NCI-H82 (cell line): ENCODE data around the gene RNF175.

Experiments
- DNase-seq: peaks from one replicate; lab custom pipeline; 2025; lab: John Stamatoyannopoulos, UW

The RNF175 gene

DNA sequence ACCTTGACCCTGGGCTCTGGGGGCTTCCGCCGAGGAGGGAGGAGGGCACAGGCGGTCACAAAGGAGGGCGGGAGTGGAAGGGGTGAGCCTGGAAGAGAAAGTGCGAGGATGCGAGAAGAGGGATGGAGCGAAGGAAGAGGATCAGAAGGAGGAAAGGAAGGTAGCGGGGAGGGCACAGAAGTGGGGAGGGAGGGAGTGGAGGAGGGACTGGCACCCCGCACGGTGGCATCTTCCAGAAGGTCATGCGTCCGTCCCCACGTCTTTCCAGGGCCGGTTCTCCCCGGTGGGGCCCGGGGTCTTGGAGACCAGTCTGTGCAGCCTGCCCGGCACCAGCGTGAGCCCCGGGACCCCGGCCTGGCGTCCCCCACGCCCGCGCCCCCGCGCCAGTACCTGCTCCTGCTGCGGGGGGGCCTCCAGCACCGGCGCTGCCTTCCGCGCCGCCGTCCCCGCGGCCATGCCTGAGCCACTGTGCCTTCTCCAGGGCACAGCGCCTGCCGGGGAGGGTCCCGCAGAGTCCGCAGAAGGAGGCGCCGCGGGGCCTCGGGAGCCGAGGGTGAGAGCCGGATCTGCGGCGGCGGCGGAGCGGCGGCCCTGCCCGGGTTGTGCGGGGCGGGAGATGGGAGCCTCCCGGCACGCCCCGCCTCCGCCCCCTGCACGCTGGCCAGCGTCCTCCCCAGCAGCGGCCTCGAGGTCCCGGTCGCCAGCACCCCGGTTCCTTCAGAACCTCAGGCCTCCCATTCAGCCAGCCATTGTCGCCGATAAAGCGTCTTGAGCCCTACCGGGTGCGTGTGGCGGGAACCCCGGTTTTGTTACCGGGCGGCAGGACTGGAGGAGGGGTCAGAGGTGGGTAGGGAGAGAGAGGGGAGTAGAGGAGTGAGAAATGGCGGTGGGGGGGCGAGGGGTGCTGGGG is at the start of gene RNF175:
Gene RNF175 (minus strand): TSS at position 618 of the 910 bp plus-strand sequence. CDS start 162 bp downstream, at position 456.
- no peak for DNase-seq

DNA sequence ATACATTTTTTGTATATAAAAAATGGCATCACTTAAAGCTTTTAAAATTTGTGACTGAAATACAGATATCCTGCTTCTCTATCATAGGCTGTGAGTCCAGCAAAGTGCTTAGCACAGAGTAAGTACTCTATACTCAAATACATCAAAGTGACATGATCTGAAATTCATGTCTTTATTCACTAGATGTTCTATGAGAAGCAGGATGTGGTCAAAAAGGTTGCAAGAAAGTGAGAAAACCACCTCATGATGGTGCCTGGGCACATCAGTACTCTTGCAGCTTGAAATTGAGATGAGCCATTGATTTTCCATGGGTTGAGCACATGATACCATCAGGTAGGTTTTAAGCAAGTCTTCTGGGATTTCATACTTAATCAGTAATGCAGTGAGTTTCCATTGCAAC is 49.5 kb upstream of the RNF175 start:
- DNase-seq: no peak

DNA sequence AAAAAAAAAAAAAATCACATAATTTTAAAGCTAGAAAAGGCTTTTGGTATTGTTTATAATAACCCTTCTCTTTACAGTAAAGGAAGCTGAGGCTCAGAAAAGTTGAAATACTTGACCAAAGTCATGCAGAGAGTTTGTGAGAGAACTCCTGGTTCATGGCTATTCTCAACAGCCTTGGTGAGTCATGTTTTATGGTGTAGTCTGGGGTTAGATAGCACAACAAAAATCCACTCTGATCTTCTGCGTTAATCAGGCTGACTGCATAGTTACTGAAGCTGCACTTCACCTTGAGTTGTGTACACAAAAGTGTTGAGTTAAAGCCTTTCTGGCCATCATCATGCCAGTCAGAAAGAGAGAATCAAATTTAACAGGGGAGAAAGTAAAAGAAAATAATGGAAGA is 48.4 kb upstream of the RNF175 start:
- no peak for DNase-seq

DNA sequence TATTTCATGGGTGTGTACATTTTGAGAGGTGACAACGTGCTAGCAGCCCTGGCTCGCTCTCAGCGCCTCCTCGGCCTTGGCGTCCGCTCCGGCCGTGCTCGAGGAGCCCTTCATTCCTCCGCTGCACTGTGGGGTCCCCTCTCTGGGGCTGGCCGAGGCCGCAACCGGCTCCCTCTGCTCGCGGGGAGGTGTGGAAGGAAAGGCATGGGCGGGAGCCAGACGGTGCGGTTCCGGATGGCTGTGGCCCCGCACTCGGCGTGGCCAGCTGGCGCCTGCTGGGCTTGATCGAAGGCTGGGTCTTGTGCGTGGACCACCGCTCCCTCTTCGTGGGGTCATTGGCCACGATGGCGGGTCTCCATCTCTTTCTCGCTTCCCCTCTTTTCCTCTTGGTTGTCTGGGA is 46.2 kb upstream of the RNF175 start:
- DNase-seq: no peak

DNA sequence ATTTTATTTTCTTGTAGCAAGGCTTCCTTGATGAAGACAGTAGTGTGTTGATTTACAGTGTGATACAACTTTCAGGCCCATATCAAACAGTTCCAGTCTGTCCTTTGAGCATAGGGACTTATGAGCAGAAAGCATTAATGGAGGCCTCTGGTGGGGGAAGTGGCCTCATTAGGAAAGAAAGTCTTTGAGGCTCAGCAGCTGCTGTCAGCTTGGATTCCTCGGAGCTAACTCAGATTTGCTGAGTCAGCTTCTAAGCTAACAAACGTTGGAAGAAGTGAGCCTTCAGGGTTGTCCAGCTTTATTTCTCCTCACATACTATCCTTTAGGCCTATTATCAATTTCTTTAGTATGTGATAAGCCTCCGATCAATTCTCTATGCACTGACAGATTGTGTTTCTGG is 44.9 kb upstream of the RNF175 start:
- DNase-seq: peak; percentile 49

DNA sequence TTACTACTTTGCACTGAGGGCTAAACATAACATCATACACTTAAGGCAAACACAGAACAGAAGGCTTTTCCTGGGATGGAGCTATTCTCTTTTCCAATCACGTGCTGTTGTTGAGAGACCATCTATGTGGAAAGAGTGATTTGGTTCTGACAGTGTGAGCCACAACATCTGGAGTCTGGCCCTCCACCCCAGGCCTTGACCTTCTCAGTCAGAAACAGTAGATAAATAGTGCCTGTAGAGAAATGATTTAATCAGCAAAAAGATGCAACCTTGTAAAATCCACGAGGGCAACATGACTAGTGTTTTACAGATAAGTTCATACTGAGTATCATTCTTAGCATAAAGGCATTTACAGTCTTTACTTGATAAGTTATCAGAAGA is 39.9 kb upstream of the RNF175 start:
- DNase-seq: peak; percentile 47

DNA sequence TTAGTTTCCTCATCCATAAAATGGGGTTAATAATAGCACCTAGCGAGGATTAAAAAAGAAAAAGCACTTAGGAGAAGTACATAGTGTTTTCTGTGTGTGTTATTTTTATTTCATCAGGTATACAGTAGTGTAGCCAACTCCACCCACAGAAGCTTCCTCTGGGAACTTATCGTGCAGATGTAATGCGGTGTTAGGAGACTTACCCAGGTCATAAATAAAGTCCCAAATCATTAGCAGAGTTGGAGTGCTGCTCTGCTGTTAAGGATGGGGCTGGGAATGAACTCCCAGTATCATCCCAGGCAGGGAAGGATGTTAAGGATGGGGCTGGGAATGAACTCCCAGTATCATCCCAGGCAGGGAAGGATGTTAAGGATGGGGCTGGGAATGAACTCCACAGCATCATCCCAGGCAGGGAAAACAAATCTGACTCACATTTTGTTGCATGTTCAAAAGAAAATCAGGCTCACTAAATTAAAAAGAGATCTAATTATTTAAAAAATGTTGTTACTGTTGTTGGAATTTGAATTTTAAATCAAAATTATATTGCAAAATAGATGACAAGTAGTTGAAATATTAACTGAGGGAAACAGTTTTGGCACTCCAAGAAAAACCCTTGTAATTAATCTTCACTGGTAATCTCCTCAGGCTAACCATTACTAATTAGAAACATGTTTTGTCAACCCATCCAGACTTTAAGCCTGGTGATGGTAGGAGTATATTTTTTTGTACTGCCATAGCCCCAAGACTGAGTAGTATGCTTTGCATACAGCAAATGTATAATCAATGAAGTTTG is 39.3 kb upstream of the RNF175 start:
- peak; percentile 47 for DNase-seq

DNA sequence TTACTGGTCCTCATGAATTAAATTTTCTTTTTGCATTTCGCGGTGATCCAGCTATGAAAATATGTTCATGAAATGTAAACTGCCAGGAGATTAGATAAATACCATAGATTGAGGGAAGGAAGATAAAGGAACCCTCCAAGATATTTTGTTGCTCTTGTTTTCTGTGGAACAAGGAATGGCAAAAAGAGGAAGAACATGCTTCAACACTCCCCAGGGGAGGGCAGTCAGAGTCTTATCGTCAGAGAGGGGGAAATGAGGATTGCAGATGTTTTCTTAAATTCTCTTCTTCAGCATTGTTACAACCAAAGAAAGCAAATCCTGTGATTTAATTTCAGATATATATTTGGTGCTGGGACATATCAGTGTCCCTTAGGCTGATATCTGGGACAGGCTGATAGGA is 38.6 kb upstream of the RNF175 start:
- no peak for DNase-seq

DNA sequence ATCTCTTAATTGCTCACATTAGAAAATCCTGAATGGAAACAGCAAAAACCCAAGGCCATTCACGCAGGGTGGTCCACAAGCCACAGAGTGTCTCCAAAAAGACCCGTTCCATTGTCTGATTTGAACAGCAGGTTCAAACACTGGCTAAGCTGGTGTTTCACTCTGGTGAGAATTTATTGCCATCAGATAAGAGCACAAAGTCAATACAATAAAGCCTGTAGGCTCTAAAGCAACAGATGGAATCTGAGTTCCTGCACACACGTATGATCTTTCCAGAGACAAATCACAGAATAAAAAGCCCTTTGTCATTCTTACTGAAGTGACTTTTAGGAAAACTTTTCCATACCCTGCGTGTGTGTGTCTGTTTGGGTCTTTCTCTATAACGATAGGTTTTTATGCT is 34.2 kb upstream of the RNF175 start:
- DNase-seq: peak; percentile 71

DNA sequence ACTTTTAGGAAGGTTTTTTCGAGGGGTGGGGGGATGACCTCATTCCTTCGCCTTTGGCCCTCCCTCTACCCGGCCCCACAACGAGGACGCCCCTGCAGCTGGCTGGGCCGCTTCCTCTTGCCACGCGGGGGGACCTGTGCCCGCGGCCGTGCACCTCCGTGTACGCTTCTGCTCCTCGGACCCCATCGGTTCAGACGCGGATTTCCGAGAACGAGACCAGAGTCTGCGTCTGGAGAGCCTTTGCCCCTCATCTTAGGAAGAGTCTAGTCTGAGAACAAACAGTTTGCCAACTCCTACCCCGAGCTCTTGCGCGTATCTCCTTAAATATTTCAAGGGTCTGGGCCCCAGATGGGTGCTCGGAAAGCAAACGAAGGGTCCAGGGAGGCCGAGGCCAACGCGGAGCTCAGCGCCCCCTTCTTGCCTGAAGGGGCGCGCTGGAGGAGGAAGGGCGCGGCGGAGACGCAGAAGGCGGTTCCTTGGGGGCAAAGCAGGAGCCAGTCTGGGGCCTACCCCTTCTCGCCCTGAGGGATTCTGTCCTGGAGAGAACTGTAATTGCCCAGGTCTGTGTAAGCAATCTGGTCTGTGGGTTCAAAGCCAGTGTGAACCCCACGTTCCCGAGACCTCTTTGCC is 32.9 kb upstream of the RNF175 start:
- no peak for DNase-seq

DNA sequence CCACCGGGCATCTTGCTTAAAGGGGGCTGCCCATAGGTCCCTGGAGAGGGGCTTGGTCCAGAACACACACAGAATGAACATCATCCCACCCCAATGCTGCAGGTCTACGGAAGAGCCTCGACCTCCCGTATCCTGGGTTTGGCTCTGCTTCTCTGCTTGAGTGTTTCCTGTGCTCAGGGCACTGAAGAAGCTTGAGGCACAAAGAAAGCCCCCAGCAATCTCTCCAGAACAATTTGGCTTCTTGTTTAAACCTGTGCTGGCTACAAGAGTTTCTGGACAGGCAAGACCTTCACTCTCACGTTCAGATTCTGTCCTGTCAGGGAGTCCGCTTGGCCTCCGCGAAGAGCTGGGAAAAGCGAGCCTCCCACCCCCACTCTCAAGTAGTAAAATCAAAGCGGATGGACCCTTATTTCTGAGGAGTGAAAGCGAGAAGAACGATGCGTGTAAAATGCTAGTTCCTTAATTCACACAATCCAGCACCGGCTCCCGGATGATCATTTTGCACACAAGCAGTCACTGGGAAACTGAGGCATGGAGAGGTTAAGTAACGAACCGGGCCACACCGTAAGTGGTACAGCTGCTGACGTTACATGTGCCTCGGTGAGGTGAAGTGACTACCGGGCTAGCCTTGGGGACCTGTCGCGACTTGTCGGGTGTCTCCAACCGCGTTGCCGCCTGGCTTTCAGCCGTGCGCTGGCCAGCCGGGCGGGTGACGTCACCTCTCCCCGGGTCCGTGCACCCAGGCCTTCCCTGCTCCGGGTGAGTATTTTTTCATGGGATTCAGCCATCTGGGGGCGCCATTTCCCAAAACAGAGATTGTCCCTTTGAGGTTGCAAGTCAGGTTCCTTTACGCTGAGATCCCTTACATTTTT is 32.2 kb upstream of the RNF175 start:
- no peak for DNase-seq

DNA sequence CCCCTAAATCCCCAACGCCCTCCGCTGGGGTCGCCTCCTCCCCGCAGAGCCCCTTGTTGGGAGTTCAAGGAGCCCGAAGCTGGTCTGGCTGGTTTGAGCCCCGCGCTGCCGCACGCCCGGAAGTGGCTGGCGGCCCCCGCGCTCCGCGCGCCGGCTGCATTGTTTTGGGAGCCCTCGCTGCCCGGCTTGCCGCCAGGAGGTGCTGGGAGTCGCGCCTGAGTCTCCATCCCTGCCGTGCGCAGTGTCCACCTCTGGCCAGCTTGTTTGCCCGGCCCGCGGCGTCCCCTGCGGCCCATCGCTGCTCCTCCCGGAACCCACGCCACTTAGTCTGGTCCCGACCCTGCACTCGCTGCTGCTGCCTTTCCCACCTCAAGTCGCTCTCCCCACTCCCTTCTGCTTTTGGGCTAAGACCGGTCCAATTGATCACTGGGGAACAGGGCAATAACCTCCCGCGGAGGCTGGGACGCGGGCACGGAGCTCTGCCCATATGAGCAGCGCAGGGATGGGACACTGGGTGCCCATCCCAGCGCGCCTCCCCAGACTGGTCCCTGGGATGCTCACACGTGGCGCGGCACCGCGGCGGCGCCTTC is 31.2 kb upstream of the RNF175 start:
- DNase-seq: no peak

DNA sequence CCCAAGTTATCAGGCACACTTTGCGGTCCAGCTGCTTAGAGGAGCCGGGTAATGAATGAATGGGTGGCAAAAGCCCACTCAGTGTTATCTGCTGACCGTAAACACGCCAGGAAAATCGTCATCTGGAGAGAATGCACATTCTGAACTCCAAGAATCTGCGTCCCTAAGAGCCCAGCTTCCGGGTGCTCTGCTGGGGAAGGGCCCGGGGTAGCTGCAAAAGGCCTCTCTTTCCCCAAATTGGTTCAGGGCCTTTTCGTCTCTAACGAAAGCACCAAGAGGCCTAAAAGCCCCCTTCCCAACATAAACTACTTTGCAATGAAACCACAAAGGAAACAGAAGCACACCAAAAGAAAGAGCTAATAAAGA is 30.7 kb upstream of the RNF175 start:
- no peak for DNase-seq

DNA sequence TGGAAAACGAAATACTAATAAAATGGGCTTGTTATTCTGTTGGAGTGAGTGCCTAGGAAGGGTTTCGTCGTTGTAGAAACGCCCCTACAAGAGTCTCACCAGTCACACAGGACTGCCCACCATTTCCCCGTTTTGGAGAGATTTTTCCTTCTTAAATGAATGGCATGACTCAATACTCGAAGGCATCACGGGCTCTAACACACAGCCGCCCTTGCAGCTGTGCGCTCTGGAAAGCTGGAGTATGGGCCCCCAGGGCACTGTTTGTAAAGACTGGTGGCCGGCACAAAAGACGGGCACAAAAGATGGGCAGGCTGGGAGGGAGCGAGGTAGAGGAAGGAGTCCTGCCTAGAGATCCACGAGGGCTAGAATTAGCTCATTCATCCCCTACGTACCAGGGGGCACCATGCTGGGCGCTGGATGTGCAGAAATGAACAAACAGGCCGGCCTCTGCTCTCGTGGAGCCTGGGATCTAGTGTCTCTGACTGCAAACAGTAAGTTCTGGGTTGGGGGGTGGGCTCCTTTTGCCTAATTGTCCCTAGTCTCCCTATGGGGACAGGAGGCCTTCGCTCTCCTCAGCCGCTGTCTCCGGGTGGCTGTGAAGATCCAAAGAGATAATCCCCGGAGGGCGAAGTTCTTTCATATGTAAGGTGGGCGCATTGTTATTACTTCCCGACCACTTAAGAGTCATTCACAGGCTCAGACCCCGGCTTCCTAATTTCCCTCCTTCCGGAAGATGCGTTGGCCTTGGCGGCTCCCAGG is 30.1 kb upstream of the RNF175 start:
- no peak for DNase-seq

DNA sequence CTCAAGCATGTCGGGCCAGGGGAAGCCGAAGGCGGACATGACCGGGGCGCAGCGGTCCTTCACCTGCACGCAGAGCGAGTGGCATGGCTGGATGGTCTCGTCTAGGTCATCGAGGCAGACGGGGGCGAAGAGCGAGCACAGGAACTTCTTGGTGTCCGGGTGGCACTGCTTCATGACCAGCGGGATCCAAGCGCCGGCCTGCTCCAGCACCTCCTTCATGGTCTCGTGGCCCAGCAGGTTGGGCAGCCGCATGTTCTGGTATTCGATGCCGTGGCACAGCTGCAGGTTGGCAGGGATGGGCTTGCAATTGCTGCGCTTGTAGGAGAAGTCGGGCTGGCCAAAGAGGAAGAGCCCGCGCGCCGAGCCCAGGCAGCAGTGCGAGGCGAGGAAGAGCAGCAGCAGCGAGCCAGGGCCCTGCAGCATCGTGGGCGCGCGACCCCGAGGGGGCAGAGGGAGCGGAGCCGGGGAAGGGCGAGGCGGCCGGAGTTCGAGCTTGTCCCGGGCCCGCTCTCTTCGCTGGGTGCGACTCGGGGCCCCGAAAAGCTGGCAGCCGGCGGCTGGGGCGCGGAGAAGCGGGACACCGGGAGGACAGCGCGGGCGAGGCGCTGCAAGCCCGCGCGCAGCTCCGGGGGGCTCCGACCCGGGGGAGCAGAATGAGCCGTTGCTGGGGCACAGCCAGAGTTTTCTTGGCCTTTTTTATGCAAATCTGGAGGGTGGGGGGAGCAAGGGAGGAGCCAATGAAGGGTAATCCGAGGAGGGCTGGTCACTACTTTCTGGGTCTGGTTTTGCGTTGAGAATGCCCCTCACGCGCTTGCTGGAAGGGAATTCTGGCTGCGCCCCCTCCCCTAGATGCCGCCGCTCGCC is 28.8 kb upstream of the RNF175 start, which contains the start of gene SFRP2:
Gene SFRP2 (minus strand): TSS at position 671 of the 864 bp plus-strand sequence. CDS start 248 bp downstream, at position 423.
- DNase-seq: peak; percentile 14

DNA sequence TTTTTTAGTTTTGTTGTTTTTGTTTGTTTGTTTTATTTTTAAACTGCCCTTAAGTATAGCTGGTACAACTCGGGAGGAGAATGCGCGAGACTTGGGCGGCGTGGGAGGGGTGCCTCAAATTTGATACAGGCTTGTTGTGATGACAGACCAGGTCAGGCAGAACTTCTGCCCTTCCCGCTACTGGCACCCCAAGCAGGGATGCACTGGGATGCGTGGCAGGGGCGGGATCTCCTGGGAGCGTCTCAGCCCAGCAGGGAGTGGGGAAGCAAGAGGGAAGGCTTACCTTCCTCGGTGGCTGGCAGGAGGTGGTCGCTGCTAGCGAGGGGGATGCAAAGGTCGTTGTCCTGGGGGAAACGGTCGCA is 28.2 kb upstream of the RNF175 start:
- no peak for DNase-seq

DNA sequence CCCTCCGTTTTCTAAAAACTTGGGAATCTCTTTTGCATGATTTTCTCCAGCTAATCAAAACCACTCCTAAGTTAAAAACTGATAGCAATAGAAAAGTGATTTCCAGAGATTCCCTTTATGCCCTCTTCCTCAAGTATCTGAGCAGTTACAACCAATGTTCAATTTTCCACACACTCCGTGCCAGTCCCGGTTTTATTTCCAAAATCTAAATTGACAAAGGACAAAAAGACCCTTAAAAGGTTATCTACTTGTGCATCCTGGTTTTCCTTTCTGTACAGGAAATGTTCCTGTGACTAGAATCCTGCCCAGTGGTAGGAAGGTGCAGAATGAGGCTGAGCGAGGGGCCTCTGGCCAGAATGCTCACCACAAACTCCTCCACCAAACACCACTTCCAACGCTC is 27.8 kb upstream of the RNF175 start:
- DNase-seq: no peak

DNA sequence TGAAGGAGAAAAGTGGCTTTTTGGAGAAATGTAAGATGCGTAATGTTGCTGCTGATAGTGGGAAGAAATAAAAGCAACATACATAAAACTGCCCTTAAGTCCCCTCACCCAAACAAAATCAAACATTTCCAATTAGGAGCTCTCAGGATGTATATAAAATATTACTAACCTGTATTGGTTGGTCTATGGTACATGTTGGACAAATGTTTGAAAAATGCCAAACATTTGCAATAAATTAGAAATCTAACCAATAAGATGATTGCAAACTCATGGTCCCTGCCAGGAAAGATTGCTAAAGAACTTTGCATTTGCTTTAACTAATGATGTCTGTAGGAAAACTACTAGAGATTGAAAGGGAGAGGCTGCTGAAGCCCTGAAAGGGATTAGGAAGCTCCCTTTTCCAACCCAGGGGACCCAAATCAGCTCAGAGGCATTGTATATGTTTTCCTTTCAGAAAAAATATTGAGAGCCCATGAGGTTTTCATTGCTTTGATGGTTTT is 27.3 kb upstream of the RNF175 start:
- peak; percentile 17 for DNase-seq
